ENCODE data around the gene WWOX.

- TF ChIP-seq CTCF (conservative IDR thresholded peaks at IDR 0.05; ENCODE audit: low read depth, low read length): no peak
- TF ChIP-seq EZH2 (IDR thresholded peaks at IDR 0.05; ENCODE audit: borderline replicate concordance, low read depth, low read length, poor library complexity, severe bottlenecking): no peak
Measured at GRCh38 chr16:78761427-78761826, 662.0 kb downstream of the WWOX start.

Data from A673 (cell line).